Activated CD4-positive, alpha-beta T cell treated with anti-CD3 and anti-CD28 coated beads for 36 hours (primary cell): ENCODE results near the gene DOK7. TPM values are rescaled to one million over a fixed set of nuclear protein-coding genes. Genes with fewer than 3 reads are reported as not detected.
"Not testable (repeated sequence)": the region's sequence is repeated elsewhere in the genome, so short reads cannot be mapped to it uniquely, and the experiment has no call there.

Experiments
- ATAC-seq: fragments of 200-7000 bp; cut with Tn5 transposase; one replicate; pipeline ENCODE4 v1.10.0; 2021; ENCODE audit warnings: mild to moderate bottlenecking, moderate library complexity
- CTCF ChIA-PET: fragments of 350-600 bp; sonication (Branson Sonifier 250); formaldehyde crosslinking; loops from one replicate; lab custom pipeline; 2021; ENCODE audit warnings: antibody characterized with exemption; lab: Charles Lee
- POLR2A ChIA-PET: fragments of 350-600 bp; sonication (Branson Sonifier 250); formaldehyde crosslinking; loops from one replicate; lab custom pipeline; 2021; ENCODE audit warnings: antibody characterized with exemption, inconsistent platforms; lab: Charles Lee
- DNase-seq: peaks from one replicate; pipeline ENCODE4 v3.0.0-alpha.2; 2020
- H3K27ac Mint-ChIP-seq: one replicate; pipeline ENCODE4 v1.8.0; 2021; ENCODE audit warnings: mixed read lengths
- H3K27me3 Mint-ChIP-seq: one replicate; pipeline ENCODE4 v1.8.0; 2021; ENCODE audit warnings: mixed read lengths
- H3K36me3 Mint-ChIP-seq: one replicate; pipeline ENCODE4 v1.8.0; 2021; ENCODE audit warnings: low read depth, mixed read lengths
- H3K4me1 Mint-ChIP-seq: one replicate; pipeline ENCODE4 v1.8.0; 2021; ENCODE audit warnings: mixed read lengths
- H3K4me3 Mint-ChIP-seq: one replicate; pipeline ENCODE4 v1.8.0; 2021; ENCODE audit warnings: mild to moderate bottlenecking, moderate library complexity, mixed read lengths
- H3K9me3 Mint-ChIP-seq: one replicate; pipeline ENCODE4 v1.8.0; 2021; ENCODE audit warnings: low read depth, mixed read lengths
- intact Hi-C, 2 experiments: fragments of 100-400 bp; cut with DNase I in 1 of 2; cut with micrococcal nuclease in 1 of 2; formaldehyde crosslinking; loops; one replicate each; pipeline versions ENCODE4 v1.14.2 to v1.15.1; 2022 to 2024; cut with DNase I, micrococcal nuclease
- total RNA-seq, 2 experiments: library from RNA; stranded (reverse); gene quantifications; one replicate each; pipeline ENCODE4 v1.2.3, GENCODE V29; 2021

Gene DOK7
- total RNA-seq, 2 experiments from 2014 or later = not detected

DNA sequence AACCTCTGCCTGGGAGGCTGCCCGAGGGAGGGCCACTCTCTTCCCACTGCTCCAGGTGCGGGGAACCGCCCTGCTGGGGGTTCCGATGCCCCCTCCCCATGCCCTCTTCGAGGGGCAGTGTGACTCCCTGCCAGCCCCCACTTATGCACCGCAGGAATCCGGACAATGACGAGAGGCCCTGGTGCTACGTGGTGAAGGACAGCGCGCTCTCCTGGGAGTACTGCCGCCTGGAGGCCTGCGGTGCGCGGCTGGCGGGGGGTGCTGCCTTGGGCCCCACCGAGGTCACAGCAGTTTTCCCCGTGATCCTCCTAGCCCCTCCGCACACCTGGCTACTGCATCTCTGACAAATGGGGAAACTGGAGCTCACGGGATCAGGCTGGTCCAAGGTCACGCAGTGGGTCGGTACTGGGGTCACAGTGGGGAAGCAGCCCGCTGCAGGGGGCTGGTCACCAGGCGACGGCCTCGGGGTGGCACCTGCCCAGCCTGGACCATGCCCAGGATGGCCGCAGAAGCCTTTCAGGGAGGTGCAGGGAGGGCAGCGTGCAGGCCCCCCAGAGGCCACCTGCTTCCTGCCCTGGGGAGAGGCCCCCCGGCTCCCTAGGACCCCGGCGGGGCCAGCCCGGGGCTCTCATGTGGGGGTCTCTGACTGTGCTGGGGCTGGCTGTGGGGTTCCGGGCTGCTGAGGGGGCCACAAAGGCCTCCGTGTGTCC lies 17.8 kb upstream of the DOK7 start:
- H3K27me3 Mint-ChIP-seq = no peaks in the 10 kb centered on the region
- no peak overlapping the region for H3K27ac Mint-ChIP-seq
- ChIA-PET CTCF (no interaction called here), POLR2A (no interaction called here)
- ATAC-seq = no peak
- DNase-seq = no peak
- intact Hi-C loops = no loop called here
- no peak overlapping the region for H3K4me3 Mint-ChIP-seq
- no peaks in the 10 kb centered on the region for H3K9me3 Mint-ChIP-seq
- no peaks in the 10 kb centered on the region for H3K36me3 Mint-ChIP-seq
- no peaks in the 10 kb centered on the region for H3K4me1 Mint-ChIP-seq

DNA sequence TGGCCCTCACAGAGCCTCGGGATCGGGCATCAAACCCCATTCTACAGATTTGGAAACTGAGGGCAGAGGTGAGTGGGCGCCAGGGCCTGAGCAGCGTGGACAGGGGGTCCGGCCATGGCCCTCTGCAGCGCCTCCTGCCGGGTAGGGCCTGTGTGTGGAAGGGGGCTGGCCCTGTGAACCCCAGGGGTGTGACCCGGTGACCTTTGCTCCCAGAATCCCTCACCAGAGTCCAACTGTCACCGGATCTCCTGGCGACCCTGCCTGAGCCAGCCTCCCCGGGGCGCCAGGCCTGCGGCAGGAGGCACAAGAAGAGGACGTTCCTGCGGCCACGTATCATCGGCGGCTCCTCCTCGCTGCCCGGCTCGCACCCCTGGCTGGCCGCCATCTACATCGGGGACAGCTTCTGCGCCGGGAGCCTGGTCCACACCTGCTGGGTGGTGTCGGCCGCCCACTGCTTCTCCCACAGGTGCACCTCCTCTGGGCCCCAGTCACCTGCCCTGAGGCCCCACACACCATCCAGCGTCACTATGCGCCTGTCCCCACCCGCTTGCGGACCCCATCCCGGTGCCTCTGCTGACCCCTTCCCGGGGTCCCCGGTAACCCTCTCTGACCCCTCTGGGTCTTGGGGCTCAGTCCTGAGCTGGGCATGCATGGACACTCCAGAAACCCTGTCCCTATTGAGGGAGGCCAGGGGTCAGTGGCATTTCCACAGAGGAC lies 17.1 kb upstream of the DOK7 start:
- ChIA-PET CTCF (no interaction called here), POLR2A (no interaction called here)
- Mint-ChIP-seq H3K4me1 (no peaks in the 10 kb centered on the region), H3K27me3 (no peaks in the 10 kb centered on the region), H3K36me3 (no peaks in the 10 kb centered on the region), H3K9me3 (no peaks in the 10 kb centered on the region), H3K4me3 (no peak overlapping the region), H3K27ac (no peak overlapping the region)
- intact Hi-C loops = no loop called here
- DNase-seq (no peak), ATAC-seq (no peak)

DNA sequence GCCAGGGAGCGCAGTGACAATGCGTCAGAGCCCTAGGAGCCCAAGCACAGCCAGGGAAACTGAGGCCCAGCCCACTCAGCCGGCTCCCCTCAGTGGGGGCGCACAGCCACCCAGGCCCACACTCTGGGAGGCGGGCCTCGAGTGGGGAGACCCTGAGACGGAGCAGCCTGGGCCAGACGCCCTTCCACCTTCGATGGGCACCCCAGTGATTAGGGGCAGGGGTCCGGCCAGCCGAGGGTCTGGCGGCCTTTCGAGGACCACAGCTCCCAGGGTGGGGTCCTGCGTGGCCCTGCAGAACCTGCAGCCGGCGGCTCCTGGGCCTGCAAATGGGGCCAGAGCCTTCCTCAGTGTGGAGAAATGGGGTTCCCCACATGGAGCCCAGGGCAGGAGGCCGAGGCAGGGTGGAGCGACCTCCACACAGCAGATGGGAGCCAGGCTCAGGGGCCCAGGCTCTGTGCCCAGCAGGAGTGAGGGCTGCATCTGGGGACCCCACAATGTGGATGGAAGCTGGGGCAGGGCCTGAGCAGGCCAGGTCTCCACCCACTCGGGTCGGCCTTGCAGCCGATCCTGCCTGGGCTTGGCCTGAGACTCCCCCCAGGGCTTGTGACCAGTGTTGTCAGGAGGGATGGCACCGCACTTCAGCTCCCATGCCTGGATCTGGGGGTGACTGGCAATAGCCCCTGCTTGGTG lies 16.3 kb upstream of the DOK7 start:
- CTCF ChIA-PET = no interaction called here
- no peak for ATAC-seq

DNA sequence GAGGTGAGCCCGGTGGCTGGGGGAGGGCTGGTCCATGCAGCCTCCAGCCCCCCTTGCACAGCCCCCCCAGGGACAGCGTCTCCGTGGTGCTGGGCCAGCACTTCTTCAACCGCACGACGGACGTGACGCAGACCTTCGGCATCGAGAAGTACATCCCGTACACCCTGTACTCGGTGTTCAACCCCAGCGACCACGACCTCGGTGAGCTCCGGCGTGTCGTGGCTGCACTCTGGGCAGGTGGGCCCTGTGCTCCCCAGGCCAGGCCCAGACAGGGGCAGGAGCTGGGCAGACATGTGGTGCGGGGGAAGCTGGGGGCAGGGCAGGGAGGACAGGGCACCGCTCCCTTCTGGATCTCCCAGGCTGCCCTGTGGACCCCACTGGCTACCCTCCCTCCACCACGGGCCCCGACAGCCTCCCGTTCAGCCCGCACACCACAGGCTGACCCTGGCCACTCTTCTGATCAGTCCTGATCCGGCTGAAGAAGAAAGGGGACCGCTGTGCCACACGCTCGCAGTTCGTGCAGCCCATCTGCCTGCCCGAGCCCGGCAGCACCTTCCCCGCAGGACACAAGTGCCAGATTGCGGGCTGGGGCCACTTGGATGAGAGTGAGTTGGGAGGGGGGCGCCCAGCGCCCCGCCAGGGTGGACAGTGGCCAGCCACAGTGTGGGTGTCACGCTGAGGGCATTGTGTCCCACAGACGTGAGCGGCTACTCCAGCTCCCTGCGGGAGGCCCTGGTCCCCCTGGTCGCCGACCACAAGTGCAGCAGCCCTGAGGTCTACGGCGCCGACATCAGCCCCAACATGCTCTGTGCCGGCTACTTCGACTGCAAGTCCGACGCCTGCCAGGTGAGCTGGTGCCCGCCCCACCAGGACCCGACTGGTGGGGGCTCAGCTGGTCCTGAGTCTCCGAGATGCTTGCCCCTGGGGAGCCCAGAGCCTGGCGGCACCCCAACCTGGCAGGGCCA lies 15.4 kb upstream of the DOK7 start:
- ATAC-seq = no peak
- H3K4me1 Mint-ChIP-seq = no peaks in the 10 kb centered on the region
- H3K9me3 Mint-ChIP-seq = no peaks in the 10 kb centered on the region
- ChIA-PET POLR2A (no interaction called here), CTCF (interaction anchor here (0.6 kb wide), 1 partner anchor 13 kb away, joined by 3 read pairs; no protein-coding TSS in a partner anchor)
- intact Hi-C loops = no loop called here
- no peaks in the 10 kb centered on the region for H3K36me3 Mint-ChIP-seq
- DNase-seq = no peak
- H3K4me3 Mint-ChIP-seq = no peak overlapping the region
- H3K27me3 Mint-ChIP-seq = no peaks in the 10 kb centered on the region
- no peak overlapping the region for H3K27ac Mint-ChIP-seq

More for the DNA sequence above, 16.3 kb upstream of the DOK7 start:
- Mint-ChIP-seq H3K4me1 (no peaks in the 10 kb centered on the region), H3K9me3 (no peaks in the 10 kb centered on the region), H3K27ac (no peak overlapping the region), H3K4me3 (no peak overlapping the region), H3K36me3 (no peaks in the 10 kb centered on the region), H3K27me3 (no peaks in the 10 kb centered on the region)
- POLR2A ChIA-PET = no interaction called here
- no peak for DNase-seq
- intact Hi-C loops = no loop called here

DNA sequence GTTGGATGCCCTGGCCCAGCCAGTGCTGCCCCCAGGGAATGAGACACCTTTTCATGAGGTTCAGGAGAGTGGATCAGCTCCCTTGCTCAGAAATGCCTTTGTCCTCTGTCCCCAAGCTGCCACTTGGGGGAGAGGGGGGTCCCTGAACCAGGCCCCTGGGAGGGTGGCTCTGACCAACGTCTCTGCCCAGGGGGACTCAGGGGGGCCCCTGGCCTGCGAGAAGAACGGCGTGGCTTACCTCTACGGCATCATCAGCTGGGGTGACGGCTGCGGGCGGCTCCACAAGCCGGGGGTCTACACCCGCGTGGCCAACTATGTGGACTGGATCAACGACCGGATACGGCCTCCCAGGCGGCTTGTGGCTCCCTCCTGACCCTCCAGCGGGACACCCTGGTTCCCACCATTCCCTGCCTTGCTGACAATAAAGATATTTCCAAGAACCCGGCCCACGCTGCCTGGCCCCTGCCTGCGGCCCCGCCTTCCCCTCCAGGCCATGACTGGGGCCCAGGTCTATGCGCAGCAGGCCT lies 14.0 kb upstream of the DOK7 start:
- no peaks in the 10 kb centered on the region for H3K9me3 Mint-ChIP-seq
- H3K36me3 Mint-ChIP-seq = no peaks in the 10 kb centered on the region
- intact Hi-C loops = no loop called here
- no peaks in the 10 kb centered on the region for H3K27me3 Mint-ChIP-seq
- ATAC-seq (no peak), DNase-seq (no peak)
- POLR2A ChIA-PET = no interaction called here
- no peak overlapping the region for H3K4me3 Mint-ChIP-seq
- H3K27ac Mint-ChIP-seq = no peak overlapping the region
- CTCF ChIA-PET = no interaction called here
- H3K4me1 Mint-ChIP-seq = no peaks in the 10 kb centered on the region

DNA sequence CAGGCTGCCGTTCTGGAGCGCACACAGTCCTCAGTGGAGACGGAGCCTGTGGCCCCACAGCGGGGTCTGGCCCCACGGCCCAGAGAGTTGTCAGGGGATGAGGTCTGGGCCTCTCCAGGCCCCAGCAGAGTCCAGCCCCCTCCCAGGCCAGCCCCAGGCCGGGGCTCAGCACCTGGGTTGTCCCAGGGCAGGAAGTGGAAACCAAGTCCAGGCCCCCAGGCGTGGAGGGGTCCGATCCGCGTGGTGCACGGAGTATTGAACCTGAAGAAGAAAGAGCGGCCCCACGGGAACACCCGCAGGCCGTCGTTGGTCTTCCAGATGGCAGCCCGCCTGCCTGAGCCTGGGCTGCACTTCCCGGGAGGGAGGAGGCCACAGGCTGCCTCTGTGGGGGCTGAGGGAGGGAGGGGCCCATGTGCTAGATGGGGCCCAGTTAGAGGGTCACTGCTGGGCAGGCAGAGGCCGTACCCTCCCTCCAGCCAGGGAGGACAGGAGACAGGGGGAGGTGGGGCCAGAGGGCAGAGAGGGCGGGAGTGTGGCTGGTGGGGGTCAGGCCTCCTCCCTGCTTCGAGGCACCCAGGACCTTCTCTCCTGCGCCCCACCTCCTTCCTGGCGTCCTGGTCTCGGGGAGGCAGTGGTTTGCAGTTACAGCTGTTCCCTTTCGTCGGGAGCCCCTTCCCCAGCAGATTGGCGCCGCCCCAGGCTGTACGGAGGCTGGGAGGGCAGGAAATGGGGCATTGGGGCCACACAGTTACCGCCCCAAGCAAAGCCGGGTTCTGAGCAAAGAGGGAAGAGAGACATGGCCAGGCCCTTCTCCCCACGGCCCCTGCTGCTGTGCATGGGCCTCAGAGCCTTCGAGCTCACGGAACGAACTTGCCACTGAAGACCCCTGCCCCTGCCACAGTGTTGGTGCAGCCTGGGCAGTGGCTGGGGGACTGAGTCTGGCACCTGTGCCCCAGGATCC lies 13.3 kb upstream of the DOK7 start:
- Mint-ChIP-seq H3K4me1 (no peaks in the 10 kb centered on the region), H3K9me3 (no peaks in the 10 kb centered on the region), H3K4me3 (no peak overlapping the region), H3K27me3 (no peaks in the 10 kb centered on the region), H3K27ac (no peak overlapping the region), H3K36me3 (no peaks in the 10 kb centered on the region)
- DNase-seq = no peak
- CTCF ChIA-PET = no interaction called here
- intact Hi-C loops = no loop called here
- ATAC-seq = no peak
- POLR2A ChIA-PET = no interaction called here

DNA sequence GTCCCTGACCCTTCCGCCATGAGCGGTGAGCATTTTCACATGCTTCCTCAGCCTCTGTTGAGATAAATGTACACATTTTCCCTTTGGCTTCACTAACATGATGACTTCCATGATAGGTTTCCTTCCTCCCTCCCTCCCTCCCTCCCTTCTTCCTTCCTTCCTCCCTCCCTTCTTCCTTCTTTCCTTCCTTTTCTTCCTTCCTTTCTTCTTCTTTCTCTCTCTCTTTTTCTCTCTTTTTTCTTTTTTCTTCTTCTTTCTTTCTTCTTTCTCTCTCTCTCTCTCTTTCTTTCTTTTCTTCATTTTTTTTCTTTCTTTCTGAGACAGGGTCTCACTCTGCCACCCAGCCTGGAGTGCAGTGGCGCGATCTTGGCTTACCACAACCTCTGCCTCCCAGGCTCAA lies 12.5 kb upstream of the DOK7 start:
- Mint-ChIP-seq H3K27ac (no peak overlapping the region), H3K36me3 (no peaks in the 10 kb centered on the region), H3K27me3 (no peaks in the 10 kb centered on the region), H3K9me3 (peaks cover 8% of the 10 kb centered on the region), H3K4me1 (no peaks in the 10 kb centered on the region), H3K4me3 (no peak overlapping the region)
- CTCF ChIA-PET = no interaction called here
- ATAC-seq (no peak), DNase-seq (no peak)
- intact Hi-C loops = no loop called here
- POLR2A ChIA-PET = no interaction called here

DNA sequence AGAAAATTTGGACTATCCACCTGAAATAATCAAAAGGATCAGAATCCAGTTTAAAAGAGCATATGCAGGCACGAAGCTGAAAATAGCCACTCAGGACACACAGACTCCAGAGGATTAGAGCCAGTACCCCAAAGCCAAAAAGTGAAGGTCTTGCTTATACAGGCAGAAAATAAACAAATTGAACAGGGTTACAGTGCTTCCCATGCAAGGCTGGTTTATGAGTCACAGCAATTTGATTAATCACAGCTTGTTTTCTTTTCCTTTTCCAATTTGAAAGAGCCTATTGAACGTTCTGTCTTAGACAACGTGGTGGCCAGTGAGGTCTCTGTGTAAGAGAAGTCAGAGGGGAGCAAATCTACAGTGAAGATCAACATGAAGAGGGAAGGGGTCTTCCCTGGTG lies 11.2 kb upstream of the DOK7 start:
- H3K36me3 Mint-ChIP-seq = no peaks in the 10 kb centered on the region
- CTCF ChIA-PET = interaction anchor here (0.7 to 1.0 kb wide), 2 partner anchors 28 to 262 kb away, joined by 3 to 4 read pairs; no protein-coding TSS in a partner anchor
- POLR2A ChIA-PET = no interaction called here
- no peaks in the 10 kb centered on the region for H3K4me1 Mint-ChIP-seq
- no peak overlapping the region for H3K27ac Mint-ChIP-seq
- no peaks in the 10 kb centered on the region for H3K27me3 Mint-ChIP-seq
- ATAC-seq (no peak), DNase-seq (no peak)
- intact Hi-C loops = no loop called here
- peaks cover 11% of the 10 kb centered on the region for H3K9me3 Mint-ChIP-seq
- no peak overlapping the region for H3K4me3 Mint-ChIP-seq

DNA sequence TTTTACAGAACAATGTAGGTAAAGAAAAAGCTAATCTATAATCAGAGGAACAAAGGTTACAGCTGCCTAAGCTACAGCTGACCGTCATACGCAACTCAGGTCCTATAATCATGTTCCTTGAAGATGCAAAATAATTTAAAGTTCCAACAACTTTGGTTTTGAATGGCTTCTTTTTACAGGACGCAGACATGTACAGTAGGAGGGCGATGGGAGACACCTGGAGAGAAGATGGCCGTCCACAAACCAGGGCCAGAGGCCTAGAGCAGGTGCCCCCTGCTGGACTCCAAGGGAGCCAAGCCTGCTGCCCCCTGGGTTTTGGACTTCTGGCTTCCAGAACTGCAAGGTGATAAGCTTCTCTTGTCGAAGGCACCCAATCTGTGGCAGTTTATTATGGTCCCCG lies 10.7 kb upstream of the DOK7 start:
- no peaks in the 10 kb centered on the region for H3K4me1 Mint-ChIP-seq
- intact Hi-C loops = no loop called here
- no peaks in the 10 kb centered on the region for H3K27me3 Mint-ChIP-seq
- ATAC-seq (no peak), DNase-seq (no peak)
- no peak overlapping the region for H3K27ac Mint-ChIP-seq
- no peaks in the 10 kb centered on the region for H3K36me3 Mint-ChIP-seq
- ChIA-PET CTCF (interaction anchor here (1.0 kb wide), 1 partner anchor 28 kb away, joined by 4 read pairs; no protein-coding TSS in a partner anchor), POLR2A (no interaction called here)
- H3K4me3 Mint-ChIP-seq = no peak overlapping the region
- peaks cover 11% of the 10 kb centered on the region for H3K9me3 Mint-ChIP-seq

DNA sequence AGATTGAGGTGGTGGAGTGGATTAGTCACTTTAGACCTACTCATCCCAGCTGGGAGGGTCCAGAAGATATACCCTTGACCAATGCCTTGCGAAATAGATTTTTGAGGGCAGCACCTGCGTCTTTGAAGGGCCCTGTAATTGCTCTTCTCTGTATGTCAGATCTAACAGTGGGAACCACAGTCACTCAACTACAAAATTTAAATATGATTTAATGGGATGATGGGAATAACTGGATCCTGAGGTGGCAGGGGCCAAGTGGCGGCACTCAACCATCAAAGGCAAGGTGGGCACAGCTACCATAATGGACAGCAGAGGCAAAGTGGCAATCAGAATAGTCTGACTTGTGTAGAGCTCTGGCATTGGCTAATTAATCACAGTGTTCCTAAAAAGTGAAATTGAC lies 7.5 kb upstream of the DOK7 start:
- POLR2A ChIA-PET, CTCF ChIA-PET, ATAC-seq, H3K27me3 Mint-ChIP-seq, H3K36me3 Mint-ChIP-seq, intact Hi-C loops, H3K4me1 Mint-ChIP-seq, DNase-seq, H3K4me3 Mint-ChIP-seq, H3K27ac Mint-ChIP-seq: not testable (repeated sequence)
- peaks cover 11% of the 10 kb centered on the region for H3K9me3 Mint-ChIP-seq
